Tibial nerve (tissue), 3 donors: ENCODE data around the gene SMIM44.

Experiments used
- POLR2A ChIP-seq, 2 donors: fragments of 450-650 bp; IDR thresholded peaks; one replicate each; pipeline ENCODE4 v1.6.1; 2017; ENCODE audit warnings: antibody characterized with exemption in 2 of 2, mild to moderate bottlenecking in 2 of 2, moderate library complexity in 2 of 2
- TF ChIP-seq, protein P1 (sequence below), 5 experiments: fragments of 200-600 bp in 3 of 5; fragments of 450-650 bp in 2 of 5; sonication (generic) in 3 of 5; IDR thresholded peaks; one replicate each; pipeline ENCODE4 v1.5.1; 2016 to 2019; ENCODE audit warnings: antibody characterized with exemption in 5 of 5, mild to moderate bottlenecking in 3 of 5, moderate library complexity in 2 of 5

DNA sequence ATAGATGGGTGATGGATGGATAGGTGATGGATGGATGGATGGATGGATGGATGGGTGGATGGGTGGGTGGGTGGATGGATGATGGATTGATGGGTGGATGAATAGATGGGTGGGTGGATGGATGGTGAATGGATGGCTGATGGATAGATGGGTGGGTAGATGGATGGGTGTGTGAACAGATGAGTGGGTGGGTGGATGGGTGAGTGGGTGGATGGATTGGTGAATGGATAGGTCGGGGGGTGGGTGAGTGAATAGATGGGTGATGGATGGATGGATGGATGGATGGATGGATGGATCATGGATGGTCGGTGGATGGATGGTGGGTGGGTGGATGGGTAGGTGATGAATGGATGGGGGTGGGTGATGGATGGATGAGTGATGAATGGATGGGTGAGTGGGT is 6.4 kb downstream of the SMIM44 start:
- TF ChIP-seq, protein P1, sequence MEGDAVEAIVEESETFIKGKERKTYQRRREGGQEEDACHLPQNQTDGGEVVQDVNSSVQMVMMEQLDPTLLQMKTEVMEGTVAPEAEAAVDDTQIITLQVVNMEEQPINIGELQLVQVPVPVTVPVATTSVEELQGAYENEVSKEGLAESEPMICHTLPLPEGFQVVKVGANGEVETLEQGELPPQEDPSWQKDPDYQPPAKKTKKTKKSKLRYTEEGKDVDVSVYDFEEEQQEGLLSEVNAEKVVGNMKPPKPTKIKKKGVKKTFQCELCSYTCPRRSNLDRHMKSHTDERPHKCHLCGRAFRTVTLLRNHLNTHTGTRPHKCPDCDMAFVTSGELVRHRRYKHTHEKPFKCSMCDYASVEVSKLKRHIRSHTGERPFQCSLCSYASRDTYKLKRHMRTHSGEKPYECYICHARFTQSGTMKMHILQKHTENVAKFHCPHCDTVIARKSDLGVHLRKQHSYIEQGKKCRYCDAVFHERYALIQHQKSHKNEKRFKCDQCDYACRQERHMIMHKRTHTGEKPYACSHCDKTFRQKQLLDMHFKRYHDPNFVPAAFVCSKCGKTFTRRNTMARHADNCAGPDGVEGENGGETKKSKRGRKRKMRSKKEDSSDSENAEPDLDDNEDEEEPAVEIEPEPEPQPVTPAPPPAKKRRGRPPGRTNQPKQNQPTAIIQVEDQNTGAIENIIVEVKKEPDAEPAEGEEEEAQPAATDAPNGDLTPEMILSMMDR (IDR thresholded peaks at IDR 0.05): no peak
- TF ChIP-seq POLR2A (IDR thresholded peaks at IDR 0.05): no peak
